A172 (cell line): ENCODE results near the gene ZNF804A. TPM values are rescaled to one million over a fixed set of nuclear protein-coding genes. Genes with fewer than 3 reads are reported as not detected.
A peak's percentile ranks its signal among the peaks of the same experiment; 100 is the strongest.

Experiments
- DNase-seq: peaks from one replicate; pipeline ENCODE4 v3.0.0-alpha.2; 2015; ENCODE audit warnings: low spot score
- total RNA-seq: library from RNA; depleted of rRNA; stranded (reverse); fragments of >200 nt; shearing (Covaris generic); gene quantifications from 2 replicates; pipeline ENCODE4 v1.2.3, GENCODE V29; 2014

ZNF804A gene
- total RNA-seq, 1 experiment from 2014 or later: 2.8 TPM

DNA sequence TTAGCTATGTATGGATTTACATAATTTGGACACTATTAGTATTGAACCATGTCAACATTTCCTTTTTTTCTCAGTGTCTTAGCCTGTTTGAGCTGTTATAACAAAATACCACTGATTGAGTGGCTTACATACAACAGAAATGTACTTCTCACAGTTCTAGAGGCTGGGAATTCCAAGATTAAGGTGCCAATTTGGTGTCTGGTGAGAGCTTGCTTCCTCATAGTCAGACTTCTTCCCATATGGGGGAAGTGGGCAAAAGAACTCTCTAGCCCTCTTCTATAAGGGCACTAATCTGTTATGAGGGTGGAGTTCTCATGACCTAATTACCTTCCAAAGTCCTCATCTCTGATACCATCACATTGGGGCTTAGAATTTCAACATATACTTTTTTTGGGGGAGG, 12.6 kb downstream of the ZNF804A start:
- no peak for DNase-seq

- DNase-seq: peak; percentile 47
These were observed 13.2 kb downstream of the ZNF804A start for GRCh38 chr2:184611361-184612085.

DNA sequence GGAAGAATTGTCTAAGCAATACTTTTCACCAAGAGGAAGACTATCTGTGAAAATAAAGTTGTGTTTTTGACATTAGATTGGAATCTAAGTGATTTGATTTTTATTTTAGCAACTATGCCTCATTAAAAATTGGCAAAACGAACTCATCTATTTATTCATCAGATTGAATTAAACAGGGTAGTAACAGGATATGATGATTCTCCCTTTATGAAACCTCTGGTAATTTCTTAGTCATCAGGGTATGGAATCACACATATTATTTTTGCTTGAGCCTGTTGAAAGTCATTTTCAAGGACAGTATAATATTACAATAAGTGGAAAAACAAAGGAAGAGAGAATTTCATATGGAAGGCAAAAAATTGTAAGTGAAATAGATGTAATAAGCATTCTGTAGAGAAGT, 22.0 kb downstream of the ZNF804A start:
- DNase-seq: no peak

DNA sequence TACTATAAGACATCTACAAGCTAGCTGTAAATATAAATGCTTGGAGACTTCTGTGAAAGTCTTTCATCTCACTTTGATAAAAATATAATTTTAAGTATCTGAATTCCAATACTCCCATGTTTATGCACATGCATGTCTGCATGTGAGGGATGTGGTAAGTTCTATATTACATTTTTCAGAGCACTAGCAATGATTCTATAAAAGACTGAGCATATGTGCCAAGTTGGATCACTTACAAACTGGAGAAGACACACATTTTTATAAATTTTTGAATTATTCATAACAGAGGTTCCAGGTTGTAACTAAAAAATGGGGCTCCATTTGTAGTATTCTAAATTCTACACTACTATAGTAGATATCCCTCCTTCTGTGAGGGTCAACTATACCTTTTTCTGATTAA, 26.0 kb downstream of the ZNF804A start:
- DNase-seq: no peak

DNA sequence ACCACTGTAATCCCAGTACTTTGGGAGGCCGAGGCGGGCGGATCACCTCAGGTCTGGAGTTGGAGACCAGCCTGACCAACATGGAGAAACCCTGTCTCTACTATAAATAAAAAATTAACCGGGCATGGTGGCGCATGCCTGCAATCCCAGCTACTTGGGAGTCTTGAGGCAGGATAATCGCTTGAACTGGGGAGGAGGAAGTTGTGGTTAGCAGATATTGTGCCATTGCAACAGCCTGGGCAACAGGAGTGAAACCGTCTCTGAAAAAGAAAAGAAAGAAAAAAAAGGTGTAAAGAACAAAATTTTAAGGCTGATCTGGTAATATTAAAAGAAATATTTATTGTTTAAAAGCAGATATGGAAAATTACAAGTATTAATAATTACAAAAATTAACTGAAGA, 29.7 kb downstream of the ZNF804A start:
- DNase-seq: no peak

DNA sequence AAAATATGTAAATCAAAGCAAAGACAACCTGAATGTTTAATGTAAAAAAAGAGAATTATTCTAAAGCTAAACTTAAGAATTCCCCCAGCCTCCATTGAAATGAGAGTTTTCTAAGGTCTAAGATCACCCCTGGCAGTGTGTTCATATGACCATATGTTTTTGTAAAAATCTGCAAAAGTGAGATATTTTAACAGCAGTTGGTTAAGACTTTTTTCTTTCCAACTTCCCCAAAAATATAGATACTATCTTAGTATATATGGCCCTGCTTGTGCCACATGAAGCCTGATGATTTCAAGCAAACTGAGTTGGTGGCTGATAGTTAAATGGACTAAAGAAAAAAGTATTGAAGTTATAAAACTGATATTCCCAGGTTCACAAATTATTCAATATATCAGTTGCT, 35.4 kb downstream of the ZNF804A start:
- DNase-seq: no peak

- no peak for DNase-seq
These were observed 39.5 kb downstream of the ZNF804A start for GRCh38 chr2:184637781-184638180.

DNA sequence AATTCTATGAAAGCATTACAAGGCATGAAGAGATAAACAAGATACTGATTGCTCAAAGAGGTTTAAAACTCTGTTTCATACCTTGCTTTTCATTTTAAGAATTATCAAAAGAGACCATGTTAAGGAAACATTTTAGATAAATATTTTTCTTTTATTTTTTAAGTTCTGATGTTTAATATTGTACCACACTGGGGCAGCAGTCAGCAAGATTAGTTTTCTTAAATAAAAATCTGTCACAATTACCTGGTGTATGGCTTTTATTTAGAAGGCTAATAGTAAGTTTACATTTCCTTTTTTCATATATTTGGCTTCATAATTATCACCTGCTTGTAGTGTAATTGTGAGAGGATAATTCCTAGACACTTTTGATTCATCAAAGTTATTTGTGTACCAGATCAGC, 46.4 kb downstream of the ZNF804A start:
- no peak for DNase-seq

DNA sequence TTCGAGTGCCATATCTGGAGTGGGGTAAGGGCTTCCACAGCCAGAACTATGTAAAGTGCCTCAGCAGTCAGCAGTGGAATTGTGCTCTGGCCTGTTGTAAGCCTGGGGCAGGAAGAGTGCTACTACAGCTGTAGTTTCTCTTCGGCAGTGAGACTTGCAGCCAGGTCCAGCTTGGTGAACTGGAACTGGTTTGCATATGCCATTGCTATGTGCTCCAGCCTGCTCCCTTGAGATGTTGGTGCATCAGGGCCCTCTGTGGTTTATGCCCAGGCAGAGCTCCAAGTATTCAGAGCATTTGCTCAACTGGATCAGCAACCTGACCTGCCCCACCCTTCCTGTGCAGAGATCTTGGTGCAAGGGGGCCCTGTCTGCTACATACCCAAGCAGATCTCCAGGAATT, 47.8 kb downstream of the ZNF804A start:
- DNase-seq: peak; percentile 79

GRCh38 chr2:184646593-184646992, 48.3 kb downstream of the ZNF804A start:
- DNase-seq: no peak

- DNase-seq: peak; percentile 9
These were observed 56.6 kb downstream of the ZNF804A start for GRCh38 chr2:184654945-184655344.

DNA sequence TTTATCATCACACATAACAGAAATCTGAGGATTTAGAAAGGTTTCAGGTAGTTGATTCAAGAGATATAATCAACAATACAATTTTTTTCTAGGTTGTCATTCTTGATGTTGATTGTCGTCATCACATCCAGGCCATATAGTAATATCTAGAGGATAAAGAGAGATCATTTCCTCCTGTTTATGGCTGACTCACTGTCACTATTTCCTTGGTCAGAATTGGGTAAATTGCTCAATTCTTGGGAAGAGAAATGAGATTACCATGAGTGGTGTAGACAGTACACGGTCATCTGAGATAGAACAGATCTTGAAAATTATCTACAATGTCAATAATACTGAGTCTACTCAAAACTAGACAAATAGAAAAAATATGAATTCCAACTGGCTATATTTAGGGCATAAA, 78.8 kb downstream of the ZNF804A start:
- DNase-seq: no peak

DNA sequence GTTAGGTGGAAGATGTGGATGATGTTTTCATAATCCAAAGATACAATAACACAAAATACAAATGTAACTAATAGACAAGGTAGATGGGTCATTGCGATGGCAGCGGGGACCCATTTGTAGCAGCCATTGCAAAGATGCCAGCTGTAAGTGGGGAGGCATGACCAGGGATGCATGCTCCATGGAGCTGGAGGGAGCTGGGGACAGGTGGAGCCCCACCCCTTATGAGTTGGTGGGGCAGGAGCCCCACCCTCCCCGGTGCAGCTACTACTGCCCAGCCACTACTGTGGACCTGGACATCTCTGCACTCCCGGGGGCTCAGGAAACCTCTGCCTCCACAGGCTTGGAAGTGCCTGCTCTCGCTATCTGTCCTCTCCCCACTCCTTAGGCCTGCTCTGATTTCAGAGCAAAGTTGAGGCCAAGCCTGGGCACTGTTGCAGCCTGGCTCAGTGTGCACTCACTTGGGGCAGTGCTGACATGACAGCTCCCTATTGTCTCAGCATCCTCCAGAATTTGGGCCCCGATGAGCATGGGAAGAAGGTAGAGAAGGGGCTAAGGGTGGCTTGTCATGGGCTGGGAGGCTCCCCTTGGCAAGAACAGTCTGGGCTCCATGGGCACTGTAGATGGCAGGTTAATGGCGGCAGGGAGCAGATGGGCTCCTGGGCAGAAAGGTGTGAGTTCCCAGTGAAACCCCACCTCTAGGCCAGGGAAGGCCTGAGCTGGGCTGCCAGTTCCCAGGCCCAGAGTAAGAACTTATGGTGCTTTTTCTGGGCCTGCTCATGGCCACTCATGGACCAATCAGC, 81.1 kb downstream of the ZNF804A start:
- DNase-seq: no peak

DNA sequence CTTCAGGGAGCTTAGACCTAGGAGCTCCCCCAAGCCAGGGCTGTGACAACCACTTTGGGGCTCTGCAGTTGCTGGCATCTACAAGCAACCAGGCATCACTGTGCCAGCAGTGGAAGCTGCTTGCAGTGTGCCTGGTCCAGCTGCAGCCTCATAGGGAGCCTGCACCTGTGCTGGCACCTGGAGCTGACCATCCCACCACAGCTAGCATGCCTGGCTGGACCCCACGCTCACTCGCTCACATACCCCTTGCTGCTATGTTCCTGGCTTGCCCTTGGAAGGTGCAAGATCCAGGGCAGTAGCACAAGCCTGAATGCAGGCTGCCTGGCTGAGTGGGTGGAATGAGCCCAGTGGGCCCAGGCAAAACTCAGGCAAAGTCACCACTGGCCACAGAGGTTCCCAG, 82.5 kb downstream of the ZNF804A start:
- DNase-seq: no peak

- DNase-seq: no peak
These were observed 83.5 kb downstream of the ZNF804A start for GRCh38 chr2:184681642-184682321.

DNA sequence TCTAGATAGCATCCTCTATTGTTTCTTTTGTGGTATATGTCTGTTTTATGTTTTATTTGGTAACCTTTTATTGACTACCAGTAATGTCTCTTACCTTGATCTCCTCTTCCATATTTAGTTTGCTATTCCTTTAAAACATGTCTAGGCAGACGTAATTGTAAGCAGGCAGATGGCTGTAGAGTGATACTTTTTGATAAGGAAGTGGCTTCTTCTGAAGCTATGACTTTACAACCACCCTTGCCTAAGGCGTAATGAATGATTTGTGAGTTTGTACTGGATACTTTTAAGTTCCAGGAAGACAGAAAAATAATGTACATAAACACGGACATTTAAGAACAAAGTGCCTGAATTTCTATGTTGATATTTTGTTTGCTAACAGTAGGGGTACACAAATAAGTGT, 85.6 kb downstream of the ZNF804A start:
- DNase-seq: no peak

GRCh38 chr2:184685999-184686841, 87.9 kb downstream of the ZNF804A start:
- DNase-seq: peak; percentile 46

DNA sequence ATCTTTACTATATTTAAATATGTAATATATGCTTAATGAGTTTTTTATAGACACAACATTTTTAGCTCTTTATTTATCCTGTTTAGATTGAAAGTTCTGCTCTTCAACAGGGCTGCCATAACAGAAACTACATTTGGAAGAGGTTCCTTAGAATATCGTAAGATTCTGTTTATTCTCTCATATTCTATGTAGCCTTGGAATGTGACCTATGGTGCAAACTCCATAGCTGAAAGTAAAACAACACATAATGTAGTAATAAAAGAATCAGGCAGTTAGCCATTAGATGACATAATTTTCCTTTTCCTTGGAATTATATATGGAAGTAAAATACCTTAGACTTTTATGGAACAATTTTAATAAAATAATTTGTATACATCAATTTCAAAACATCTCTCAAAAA, 91.3 kb downstream of the ZNF804A start:
- DNase-seq: no peak

DNA sequence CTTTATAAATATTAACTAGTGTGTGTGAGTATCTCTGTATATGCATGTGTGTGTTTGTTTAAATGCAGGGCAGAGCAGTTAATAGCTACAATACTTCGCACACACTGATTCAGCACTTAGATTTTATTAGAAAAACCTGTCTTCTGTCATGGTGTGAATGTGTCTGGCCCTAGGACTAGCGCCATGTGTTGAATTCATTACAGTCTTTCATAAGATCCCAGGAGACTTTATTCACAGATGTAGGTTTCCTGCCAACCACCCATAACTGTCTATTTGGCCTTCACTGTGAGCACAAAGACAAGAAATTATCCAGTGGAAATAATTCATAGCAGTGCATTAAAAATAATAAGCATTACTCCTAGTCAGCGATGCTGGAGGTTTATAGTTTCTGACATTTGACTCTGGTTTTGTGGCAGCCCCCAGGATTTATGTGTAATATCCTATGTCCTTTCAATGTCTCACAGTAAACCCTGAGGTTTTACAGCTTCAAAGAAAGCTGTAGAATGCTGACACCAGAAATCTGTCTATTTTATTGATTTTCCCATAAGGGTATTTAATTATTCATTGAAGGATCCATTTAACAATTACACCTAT, 93.9 kb downstream of the ZNF804A start:
- DNase-seq: no peak

GRCh38 chr2:184696644-184697043, 98.3 kb downstream of the ZNF804A start:
- DNase-seq: no peak

GRCh38 chr2:184698476-184698875, 100.1 kb downstream of the ZNF804A start:
- no peak for DNase-seq
